ENCODE measurements around the gene BMP7.

DNA sequence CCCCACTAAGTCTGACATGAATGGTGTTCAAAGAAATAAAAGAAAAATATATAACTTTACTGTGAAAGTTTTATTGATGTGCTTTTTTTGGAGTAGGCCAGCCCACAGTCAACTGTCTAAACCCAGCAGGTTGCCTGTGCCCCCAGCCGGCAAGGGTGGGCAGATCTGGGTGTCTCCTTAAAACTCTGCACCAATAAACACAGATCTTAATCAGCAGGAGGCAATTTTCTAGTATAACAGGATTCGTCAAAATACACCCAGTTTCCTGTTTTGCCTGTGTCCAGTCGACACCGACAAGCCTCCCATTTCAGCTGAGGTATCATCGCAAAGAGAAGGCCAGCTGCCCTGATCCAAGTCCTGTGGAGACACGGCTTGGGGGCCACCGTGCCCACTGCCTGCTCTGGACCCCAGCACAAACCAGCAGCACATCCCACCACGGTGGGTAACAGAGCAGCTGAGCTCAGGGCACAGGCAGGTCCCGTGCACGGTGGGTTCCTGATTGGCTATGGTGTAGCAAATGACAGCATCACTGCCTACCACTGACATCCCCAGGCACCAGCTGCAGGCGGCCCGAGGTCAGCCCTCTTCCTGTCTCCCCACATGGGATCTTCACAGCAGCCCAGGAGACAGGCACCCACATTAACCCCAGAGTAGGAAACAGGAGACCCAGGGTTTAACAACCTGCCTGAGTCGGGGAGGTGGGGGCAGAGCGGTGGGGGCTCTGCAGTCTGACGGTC is 15.7 kb downstream of the BMP7 start:
- TF ChIP-seq, protein P1, sequence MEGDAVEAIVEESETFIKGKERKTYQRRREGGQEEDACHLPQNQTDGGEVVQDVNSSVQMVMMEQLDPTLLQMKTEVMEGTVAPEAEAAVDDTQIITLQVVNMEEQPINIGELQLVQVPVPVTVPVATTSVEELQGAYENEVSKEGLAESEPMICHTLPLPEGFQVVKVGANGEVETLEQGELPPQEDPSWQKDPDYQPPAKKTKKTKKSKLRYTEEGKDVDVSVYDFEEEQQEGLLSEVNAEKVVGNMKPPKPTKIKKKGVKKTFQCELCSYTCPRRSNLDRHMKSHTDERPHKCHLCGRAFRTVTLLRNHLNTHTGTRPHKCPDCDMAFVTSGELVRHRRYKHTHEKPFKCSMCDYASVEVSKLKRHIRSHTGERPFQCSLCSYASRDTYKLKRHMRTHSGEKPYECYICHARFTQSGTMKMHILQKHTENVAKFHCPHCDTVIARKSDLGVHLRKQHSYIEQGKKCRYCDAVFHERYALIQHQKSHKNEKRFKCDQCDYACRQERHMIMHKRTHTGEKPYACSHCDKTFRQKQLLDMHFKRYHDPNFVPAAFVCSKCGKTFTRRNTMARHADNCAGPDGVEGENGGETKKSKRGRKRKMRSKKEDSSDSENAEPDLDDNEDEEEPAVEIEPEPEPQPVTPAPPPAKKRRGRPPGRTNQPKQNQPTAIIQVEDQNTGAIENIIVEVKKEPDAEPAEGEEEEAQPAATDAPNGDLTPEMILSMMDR (tag by site-specific recombination; IDR thresholded peaks at IDR 0.05): no peak
- TF ChIP-seq ZNF121 (tag by site-specific recombination; IDR thresholded peaks at IDR 0.05) (no peak), ZNF404 (tag by site-specific recombination; IDR thresholded peaks at IDR 0.05) (no peak), TCF7L2 (IDR thresholded peaks at IDR 0.05; ENCODE audit: borderline replicate concordance, low read depth, low read length) (no peak), ZNF623 (tag by site-specific recombination; IDR thresholded peaks at IDR 0.05) (no peak), ZNF324 (tag by site-specific recombination; IDR thresholded peaks at IDR 0.05) (no peak), PBX3 (CRISPR knock-in tag; IDR thresholded peaks at IDR 0.05) (no peak), ZNF558 (tag by site-specific recombination; IDR thresholded peaks at IDR 0.05) (no peak)
- TF ChIP-seq, protein P2, sequence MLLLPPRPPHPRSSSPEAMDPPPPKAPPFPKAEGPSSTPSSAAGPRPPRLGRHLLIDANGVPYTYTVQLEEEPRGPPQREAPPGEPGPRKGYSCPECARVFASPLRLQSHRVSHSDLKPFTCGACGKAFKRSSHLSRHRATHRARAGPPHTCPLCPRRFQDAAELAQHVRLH (tag by site-specific recombination; IDR thresholded peaks at IDR 0.05): no peak
